Measurements from ENCODE around the gene PIP5K1B. TPM values are rescaled to one million over a fixed set of nuclear protein-coding genes. Genes with fewer than 3 reads are reported as not detected.

Gene PIP5K1B
- total RNA-seq, 1 experiment from 2014 or later: 0.20 TPM

GRCh38 chr9:69044240-69045219, 339.5 kb downstream of the PIP5K1B start:
- Histone ChIP-seq H3K36me3 (ENCODE audit: control insufficient read depth in 1 of 2, insufficient read depth in 2 of 2, low read length in 2 of 2) (peaks cover 0 to 7% of the 10 kb centered on the region in 2 experiments; a peak in 2 of 4 replicates), H3K4me1 (ENCODE audit: control insufficient read depth in 1 of 2, insufficient read depth in 2 of 2, low read length in 2 of 2) (no peaks in the 10 kb centered on the region; a peak in 1 of 4 replicates), H3K4me3 (replicated peaks in 1 of 2; ENCODE audit: low read depth in 1 of 2, low read length in 2 of 2) (no peak overlapping the region), H3K9ac (ENCODE audit: low read length) (no peak overlapping the region), H3K27ac (ENCODE audit: low read depth, low read length) (no peak overlapping the region), H3K79me2 (ENCODE audit: insufficient read depth, low read length) (peaks cover 54% of the 10 kb centered on the region), H3K9me2 (ENCODE audit: insufficient read depth) (no peaks in the 10 kb centered on the region), H4K20me1 (ENCODE audit: insufficient read depth) (no peaks in the 10 kb centered on the region), H3K4me2 (ENCODE audit: low read length) (no peak overlapping the region), H3K9me3 (ENCODE audit: control insufficient read depth in 1 of 2, insufficient read depth in 1 of 2, low read depth in 1 of 2, low read length in 2 of 2) (no peaks in the 10 kb centered on the region), H2AFZ (ENCODE audit: low read depth, low read length, poor library complexity, severe bottlenecking) (no peak overlapping the region), H3K27me3 (ENCODE audit: insufficient read depth, low read length) (no peaks in the 10 kb centered on the region)
- ATAC-seq (no peak), DNase-seq (ENCODE audit: low read depth, low spot score) (no peak)
- ChIA-PET CTCF (interaction anchor here (0.6 to 0.7 kb wide), 2 partner anchors 9 to 461 kb away, joined by 3 to 4 read pairs; no protein-coding TSS in a partner anchor), RAD21 (ENCODE audit: low non-redundant PET in 1 of 2, low total read pairs in 2 of 2, uncharacterized antibody in 2 of 2, unreplicated experiment in 2 of 2) (no interaction called here), POLR2A (no interaction called here)
- TF ChIP-seq POLR2AphosphoS5 (IDR thresholded peaks at IDR 0.05; ENCODE audit: low read depth, low read length) (no peak), ZFX (IDR thresholded peaks at IDR 0.05) (no peak), SIN3A (IDR thresholded peaks at IDR 0.05; ENCODE audit: low read depth) (no peak), ZNF274 (IDR thresholded peaks at IDR 0.05; ENCODE audit: low read depth, low read length) (no peak), SRF (IDR thresholded peaks at IDR 0.05; ENCODE audit: low read depth) (no peak), ELF1 (IDR thresholded peaks at IDR 0.05; ENCODE audit: borderline replicate concordance, low read depth) (no peak), EZH2 (IDR thresholded peaks at IDR 0.05) (no peak), CBX3 (IDR thresholded peaks at IDR 0.05; ENCODE audit: low read depth) (no peak), TCF7L2 (IDR thresholded peaks at IDR 0.05; ENCODE audit: borderline replicate concordance, extremely low read depth, insufficient read depth, insufficient read length) (no peak)
- no TSS peak for BruUV-seq (replicated peaks)
- intact Hi-C loops (cut with micrococcal nuclease): no loop called here

DNA sequence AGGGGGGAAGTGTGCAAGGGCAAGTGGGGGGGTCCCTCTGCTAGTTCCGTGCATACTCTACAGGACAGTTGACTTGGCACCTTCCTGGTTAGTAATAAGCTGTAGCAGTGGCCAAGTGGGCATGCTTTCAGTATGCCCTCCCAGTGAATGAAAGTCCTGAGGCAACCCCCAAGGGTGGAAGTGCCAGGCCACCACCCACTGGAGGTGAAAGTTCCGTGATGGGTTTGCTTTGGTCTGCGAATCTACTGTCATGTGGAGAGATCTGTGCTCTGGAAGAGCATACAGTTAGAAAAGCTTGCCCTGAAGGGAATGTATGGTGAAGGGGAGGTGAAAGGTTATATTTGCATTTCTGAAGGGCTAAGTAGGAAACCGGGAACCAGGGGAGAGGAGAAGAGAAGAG, 340.8 kb downstream of the PIP5K1B start:
- Histone ChIP-seq H3K27ac (ENCODE audit: low read depth, low read length) (no peak overlapping the region), H2AFZ (ENCODE audit: low read depth, low read length, poor library complexity, severe bottlenecking) (no peak overlapping the region), H3K4me3 (replicated peaks in 1 of 2; ENCODE audit: low read depth in 1 of 2, low read length in 2 of 2) (no peak overlapping the region), H3K9me3 (ENCODE audit: control insufficient read depth in 1 of 2, insufficient read depth in 1 of 2, low read depth in 1 of 2, low read length in 2 of 2) (no peaks in the 10 kb centered on the region), H3K27me3 (ENCODE audit: insufficient read depth, low read length) (no peaks in the 10 kb centered on the region), H3K4me2 (ENCODE audit: low read length) (no peak overlapping the region), H4K20me1 (ENCODE audit: insufficient read depth) (no peaks in the 10 kb centered on the region), H3K79me2 (ENCODE audit: insufficient read depth, low read length) (peaks cover 41% of the 10 kb centered on the region), H3K9me2 (ENCODE audit: insufficient read depth) (no peaks in the 10 kb centered on the region), H3K36me3 (ENCODE audit: control insufficient read depth in 1 of 2, insufficient read depth in 2 of 2, low read length in 2 of 2) (peaks cover 3 to 7% of the 10 kb centered on the region in 2 experiments; a peak in 2 of 4 replicates), H3K4me1 (ENCODE audit: control insufficient read depth in 1 of 2, insufficient read depth in 2 of 2, low read length in 2 of 2) (no peaks in the 10 kb centered on the region; a peak in 1 of 4 replicates), H3K9ac (ENCODE audit: low read length) (no peak overlapping the region)
- intact Hi-C loops (cut with micrococcal nuclease): no loop called here
- ATAC-seq: no peak
- DNase-seq (ENCODE audit: low read depth, low spot score): no peak
- POLR2A ChIA-PET: no interaction called here
- TF ChIP-seq MAX (IDR thresholded peaks at IDR 0.05) (no peak), SIN3A (IDR thresholded peaks at IDR 0.05; ENCODE audit: low read depth) (no peak), EZH2phosphoT487 (IDR thresholded peaks at IDR 0.05; ENCODE audit: borderline replicate concordance) (no peak), EZH2 (IDR thresholded peaks at IDR 0.05) (no peak), SRF (IDR thresholded peaks at IDR 0.05; ENCODE audit: low read depth) (no peak), FOSL1 (IDR thresholded peaks at IDR 0.05; ENCODE audit: low read depth) (no peak), TCF7L2 (IDR thresholded peaks at IDR 0.05; ENCODE audit: borderline replicate concordance, extremely low read depth, insufficient read depth, insufficient read length) (no peak), SP1 (IDR thresholded peaks at IDR 0.05; ENCODE audit: low read depth) (no peak), CEBPB (IDR thresholded peaks at IDR 0.05; ENCODE audit: low read depth) (no peak), POLR2AphosphoS5 (IDR thresholded peaks at IDR 0.05; ENCODE audit: low read depth, low read length) (no peak), CBX3 (IDR thresholded peaks at IDR 0.05; ENCODE audit: low read depth) (no peak), JUND (IDR thresholded peaks at IDR 0.05) (no peak), ZFX (IDR thresholded peaks at IDR 0.05) (no peak), POLR2A (IDR thresholded peaks at IDR 0.05; ENCODE audit: borderline replicate concordance, extremely low read depth, insufficient read depth, insufficient read length) (no peak)
- TF ChIP-seq, protein P1, sequence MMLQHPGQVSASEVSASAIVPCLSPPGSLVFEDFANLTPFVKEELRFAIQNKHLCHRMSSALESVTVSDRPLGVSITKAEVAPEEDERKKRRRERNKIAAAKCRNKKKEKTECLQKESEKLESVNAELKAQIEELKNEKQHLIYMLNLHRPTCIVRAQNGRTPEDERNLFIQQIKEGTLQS (IDR thresholded peaks at IDR 0.05): no peak
- BruUV-seq (replicated peaks): no TSS peak
- RAD21 ChIA-PET (ENCODE audit: low non-redundant PET in 1 of 2, low total read pairs in 2 of 2, uncharacterized antibody in 2 of 2, unreplicated experiment in 2 of 2): no interaction called here
- CTCF ChIA-PET: no interaction called here

Measured in HCT116 (cell line).